ENCODE data around the gene FIS1.

FIS1 gene

DNA sequence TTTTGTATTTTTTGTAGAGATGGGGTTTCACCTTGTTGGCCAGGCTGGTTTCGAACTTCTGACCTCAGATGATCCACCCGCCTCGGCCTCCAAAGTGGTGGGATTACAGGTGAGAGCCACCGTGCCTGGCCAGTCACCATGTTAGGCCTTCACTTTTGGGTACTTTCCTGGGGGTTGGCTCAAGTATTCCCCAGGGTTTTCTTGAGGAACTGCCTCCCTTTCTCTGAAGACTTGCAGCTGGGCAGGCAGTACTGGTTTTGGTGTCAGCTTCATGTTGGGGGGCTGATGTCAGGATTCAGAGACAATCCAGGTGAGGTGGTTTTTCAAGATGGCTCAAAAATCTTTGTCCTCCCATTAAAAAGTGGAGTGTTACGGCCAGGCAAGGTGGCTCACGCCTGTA is 19.2 kb downstream of the FIS1 start:
- Histone ChIP-seq H2BK15ac (replicated peaks; ENCODE audit: low read depth) (no peak overlapping the region), H3K9ac (ENCODE audit: low read length) (no peak overlapping the region), H3K23ac (ENCODE audit: low read length) (no peak overlapping the region), H2AK5ac (ENCODE audit: low read length) (no peak overlapping the region), H3K27ac (ENCODE audit: low read depth, low read length) (no peak overlapping the region), H3K4me1 (ENCODE audit: control insufficient read depth, low read depth, low read length) (no peaks in the 10 kb centered on the region), H3K18ac (ENCODE audit: low read length) (no peak overlapping the region), H3K4ac (ENCODE audit: low read depth, low read length) (no peak overlapping the region), H4K8ac (ENCODE audit: low read depth, low read length) (no peak overlapping the region), H3K56ac (ENCODE audit: low read length) (no peak overlapping the region), H3K79me1 (ENCODE audit: low read length) (peaks cover 1% of the 10 kb centered on the region), H3K79me2 (ENCODE audit: control insufficient read depth, insufficient read depth, low read length) (no peaks in the 10 kb centered on the region), H2BK120ac (ENCODE audit: low read depth, low read length) (no peak overlapping the region), H2BK5ac (ENCODE audit: low read length) (no peak overlapping the region), H3K27me3 (ENCODE audit: insufficient read depth, low read length, poor library complexity) (no peaks in the 10 kb centered on the region), H3K36me3 (ENCODE audit: control insufficient read depth, insufficient read depth, low read length) (peaks cover 4% of the 10 kb centered on the region), H3K4me2 (ENCODE audit: low read length) (no peak overlapping the region), H4K5ac (ENCODE audit: low read length) (no peak overlapping the region), H3K4me3 (ENCODE audit: low read length) (no peak overlapping the region)
- WGBS (ENCODE audit: extremely low coverage, insufficient coverage, low lambda C conversion rate) = no CpG with 5 or more reads among the region's 6 CpGs
- no peak for DNase-seq

DNA sequence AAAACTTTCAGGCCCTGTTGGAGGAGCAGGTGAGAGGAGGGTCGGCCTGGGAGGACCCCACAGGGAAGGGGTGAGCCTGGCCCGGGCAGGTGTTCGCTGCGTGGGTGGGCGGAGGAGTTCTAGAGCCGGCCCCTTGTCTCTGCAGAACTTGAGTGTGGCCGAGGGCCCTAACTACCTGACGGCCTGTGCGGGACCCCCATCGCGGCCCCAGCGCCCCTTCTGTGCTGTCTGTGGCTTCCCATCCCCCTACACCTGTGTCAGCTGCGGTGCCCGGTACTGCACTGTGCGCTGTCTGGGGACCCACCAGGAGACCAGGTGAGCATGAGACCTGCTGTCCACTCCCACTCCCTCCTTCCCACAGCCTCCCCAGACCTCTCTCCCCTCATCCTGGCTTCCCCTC is 21.4 kb downstream of the FIS1 start:
- Histone ChIP-seq H3K4me3 (ENCODE audit: low read length) (no peak overlapping the region), H2BK120ac (ENCODE audit: low read depth, low read length) (no peak overlapping the region), H3K4me1 (ENCODE audit: control insufficient read depth, low read depth, low read length) (no peaks in the 10 kb centered on the region), H3K4me2 (ENCODE audit: low read length) (no peak overlapping the region), H3K9ac (ENCODE audit: low read length) (no peak overlapping the region), H3K23ac (ENCODE audit: low read length) (no peak overlapping the region), H3K36me3 (ENCODE audit: control insufficient read depth, insufficient read depth, low read length) (peaks cover 4% of the 10 kb centered on the region), H2AK5ac (ENCODE audit: low read length) (no peak overlapping the region), H4K8ac (ENCODE audit: low read depth, low read length) (no peak overlapping the region), H3K27ac (ENCODE audit: low read depth, low read length) (no peak overlapping the region), H2BK5ac (ENCODE audit: low read length) (no peak overlapping the region), H3K79me1 (ENCODE audit: low read length) (peaks cover 10% of the 10 kb centered on the region), H3K79me2 (ENCODE audit: control insufficient read depth, insufficient read depth, low read length) (peaks cover 4% of the 10 kb centered on the region), H3K18ac (ENCODE audit: low read length) (no peak overlapping the region), H3K27me3 (ENCODE audit: insufficient read depth, low read length, poor library complexity) (no peaks in the 10 kb centered on the region), H2BK15ac (replicated peaks; ENCODE audit: low read depth) (no peak overlapping the region), H3K4ac (ENCODE audit: low read depth, low read length) (no peak overlapping the region), H3K56ac (ENCODE audit: low read length) (no peak overlapping the region), H4K5ac (ENCODE audit: low read length) (no peak overlapping the region)
- no CpG with 5 or more reads among the region's 15 CpGs for WGBS (ENCODE audit: extremely low coverage, insufficient coverage, low lambda C conversion rate)
- DNase-seq = no peak

DNA sequence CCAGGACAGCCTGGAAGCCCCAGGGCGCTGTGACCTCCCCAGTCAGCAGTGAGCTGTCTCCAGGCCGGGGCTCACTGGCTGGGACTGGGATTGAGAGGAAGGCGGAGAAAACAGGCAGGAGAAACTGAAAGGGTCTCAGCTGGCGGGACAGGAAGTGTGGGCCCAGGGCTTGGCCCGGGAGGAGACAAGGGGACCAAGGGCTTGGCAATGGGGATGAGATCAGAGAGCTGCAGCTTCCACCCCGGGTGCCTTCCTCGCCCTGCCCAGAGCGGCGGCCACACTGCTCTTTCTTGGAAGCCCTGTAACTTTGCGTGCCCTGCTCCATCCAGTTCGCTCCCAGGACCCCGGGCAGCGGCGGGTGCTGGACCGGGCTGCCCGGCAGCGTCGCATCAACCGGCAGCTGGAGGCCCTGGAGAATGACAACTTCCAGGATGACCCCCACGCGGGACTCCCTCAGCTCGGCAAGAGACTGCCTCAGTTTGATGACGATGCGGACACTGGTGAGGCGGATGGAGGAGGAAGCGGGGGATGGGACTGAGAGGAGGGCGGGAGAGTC is 22.5 kb downstream of the FIS1 start:
- no peak overlapping the region for H3K9ac ChIP-seq (ENCODE audit: low read length)
- no peak overlapping the region for H2BK5ac ChIP-seq (ENCODE audit: low read length)
- no peak overlapping the region for H3K4me3 ChIP-seq (ENCODE audit: low read length)
- H3K56ac ChIP-seq (ENCODE audit: low read length) = no peak overlapping the region
- H3K18ac ChIP-seq (ENCODE audit: low read length) = no peak overlapping the region
- DNase-seq = no peak
- H3K4me1 ChIP-seq (ENCODE audit: control insufficient read depth, low read depth, low read length) = no peaks in the 10 kb centered on the region
- no peak overlapping the region for H3K23ac ChIP-seq (ENCODE audit: low read length)
- H2BK15ac ChIP-seq (replicated peaks; ENCODE audit: low read depth) = no peak overlapping the region
- no peak overlapping the region for H3K27ac ChIP-seq (ENCODE audit: low read depth, low read length)
- no peak overlapping the region for H4K8ac ChIP-seq (ENCODE audit: low read depth, low read length)
- no peak overlapping the region for H4K5ac ChIP-seq (ENCODE audit: low read length)
- no peak overlapping the region for H3K4me2 ChIP-seq (ENCODE audit: low read length)
- no peak overlapping the region for H2AK5ac ChIP-seq (ENCODE audit: low read length)
- H3K79me2 ChIP-seq (ENCODE audit: control insufficient read depth, insufficient read depth, low read length) = peaks cover 5% of the 10 kb centered on the region
- H2BK120ac ChIP-seq (ENCODE audit: low read depth, low read length) = no peak overlapping the region
- H3K27me3 ChIP-seq (ENCODE audit: insufficient read depth, low read length, poor library complexity) = no peaks in the 10 kb centered on the region
- H3K36me3 ChIP-seq (ENCODE audit: control insufficient read depth, insufficient read depth, low read length) = peaks cover 4% of the 10 kb centered on the region
- H3K4ac ChIP-seq (ENCODE audit: low read depth, low read length) = no peak overlapping the region
- WGBS (ENCODE audit: extremely low coverage, insufficient coverage, low lambda C conversion rate) = no CpG with 5 or more reads among the region's 27 CpGs
- H3K79me1 ChIP-seq (ENCODE audit: low read length) = peaks cover 11% of the 10 kb centered on the region

DNA sequence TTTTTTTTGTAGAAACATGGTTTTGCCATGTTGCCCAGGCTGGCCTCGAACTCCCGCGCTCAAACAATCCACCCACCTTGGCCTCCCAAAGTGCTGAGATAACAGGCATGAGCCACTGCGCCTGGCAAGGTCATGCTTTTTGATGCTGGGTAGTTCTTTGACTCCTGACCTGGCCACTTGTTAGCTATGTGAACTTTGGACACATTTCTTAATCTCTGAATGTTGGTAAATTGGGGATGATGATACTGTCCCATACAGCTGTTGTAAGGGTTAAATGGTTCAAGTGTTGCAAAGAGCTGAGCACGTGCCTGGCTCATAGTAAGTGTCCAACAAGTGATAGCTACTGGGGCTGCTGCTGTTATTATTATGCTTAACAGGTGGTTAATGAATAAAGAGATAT is 24.6 kb downstream of the FIS1 start:
- H2BK5ac ChIP-seq (ENCODE audit: low read length) = no peak overlapping the region
- H3K23ac ChIP-seq (ENCODE audit: low read length) = no peak overlapping the region
- H4K5ac ChIP-seq (ENCODE audit: low read length) = no peak overlapping the region
- peaks cover 13% of the 10 kb centered on the region for H3K79me1 ChIP-seq (ENCODE audit: low read length)
- peaks cover 2% of the 10 kb centered on the region for H3K36me3 ChIP-seq (ENCODE audit: control insufficient read depth, insufficient read depth, low read length)
- H4K8ac ChIP-seq (ENCODE audit: low read depth, low read length) = no peak overlapping the region
- no peak overlapping the region for H3K4me2 ChIP-seq (ENCODE audit: low read length)
- no peak overlapping the region for H3K18ac ChIP-seq (ENCODE audit: low read length)
- H3K27ac ChIP-seq (ENCODE audit: low read depth, low read length) = no peak overlapping the region
- no peak overlapping the region for H2BK120ac ChIP-seq (ENCODE audit: low read depth, low read length)
- no peak for DNase-seq
- no peak overlapping the region for H3K56ac ChIP-seq (ENCODE audit: low read length)
- no peak overlapping the region for H2BK15ac ChIP-seq (replicated peaks; ENCODE audit: low read depth)
- H3K4me3 ChIP-seq (ENCODE audit: low read length) = no peak overlapping the region
- no CpG with 5 or more reads among the region's 5 CpGs for WGBS (ENCODE audit: extremely low coverage, insufficient coverage, low lambda C conversion rate)
- H3K4me1 ChIP-seq (ENCODE audit: control insufficient read depth, low read depth, low read length) = no peaks in the 10 kb centered on the region
- no peak overlapping the region for H2AK5ac ChIP-seq (ENCODE audit: low read length)
- no peak overlapping the region for H3K4ac ChIP-seq (ENCODE audit: low read depth, low read length)
- no peaks in the 10 kb centered on the region for H3K27me3 ChIP-seq (ENCODE audit: insufficient read depth, low read length, poor library complexity)
- peaks cover 5% of the 10 kb centered on the region for H3K79me2 ChIP-seq (ENCODE audit: control insufficient read depth, insufficient read depth, low read length)
- H3K9ac ChIP-seq (ENCODE audit: low read length) = no peak overlapping the region

DNA sequence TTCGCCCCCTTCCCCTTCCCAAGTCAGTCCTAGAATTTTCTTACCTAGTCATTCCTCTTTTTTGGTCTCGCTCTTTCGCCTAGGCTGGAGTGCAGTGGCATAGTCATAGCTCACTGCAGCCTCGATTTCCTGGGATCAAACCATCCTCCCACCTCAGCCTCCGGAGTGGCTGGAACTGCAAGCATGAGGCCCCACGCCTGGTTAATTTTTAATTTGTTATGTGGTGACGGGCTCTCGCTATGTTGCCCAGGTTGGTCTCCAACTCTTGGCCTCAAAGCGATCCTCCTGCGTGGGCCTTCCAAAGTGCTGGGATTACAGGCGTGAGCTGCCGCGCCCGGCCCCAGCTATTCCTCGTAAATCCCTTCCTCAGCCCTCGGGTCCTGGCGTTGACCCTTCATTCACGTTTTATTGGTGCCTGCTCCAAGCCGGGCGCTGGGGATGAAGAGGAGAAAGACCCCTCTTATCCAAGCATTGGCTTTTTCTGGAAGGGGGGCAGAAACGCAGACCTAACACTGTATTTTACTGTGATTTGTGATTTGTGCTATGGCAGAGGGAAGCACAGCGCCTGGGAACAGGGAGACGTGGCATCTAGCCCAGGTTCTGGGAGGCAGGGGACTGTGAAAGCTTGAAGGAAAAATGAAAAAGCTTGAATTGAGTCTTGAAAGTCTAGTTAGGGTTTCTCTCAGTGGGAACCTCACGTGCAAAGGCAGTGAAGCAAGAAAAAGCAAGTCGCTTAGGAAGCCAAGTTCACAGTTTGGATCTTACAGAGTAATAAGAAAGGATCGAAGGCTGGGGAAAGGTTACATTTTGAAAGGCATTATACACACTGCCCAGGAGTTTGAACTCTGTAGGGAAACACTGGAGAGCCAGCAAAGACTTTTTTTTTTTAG is 26.4 kb downstream of the FIS1 start:
- peaks cover 13% of the 10 kb centered on the region for H3K79me1 ChIP-seq (ENCODE audit: low read length)
- no peak overlapping the region for H2BK15ac ChIP-seq (replicated peaks; ENCODE audit: low read depth)
- H3K4me1 ChIP-seq (ENCODE audit: control insufficient read depth, low read depth, low read length) = no peaks in the 10 kb centered on the region
- no peak for DNase-seq
- peaks cover 5% of the 10 kb centered on the region for H3K79me2 ChIP-seq (ENCODE audit: control insufficient read depth, insufficient read depth, low read length)
- H3K18ac ChIP-seq (ENCODE audit: low read length) = no peak overlapping the region
- H3K9ac ChIP-seq (ENCODE audit: low read length) = peak overlapping the region; percentile 78
- peak overlapping the region; percentile 74 for H3K4me3 ChIP-seq (ENCODE audit: low read length)
- H2AK5ac ChIP-seq (ENCODE audit: low read length) = no peak overlapping the region
- peak overlapping the region; percentile 97 for H3K4me2 ChIP-seq (ENCODE audit: low read length)
- H2BK5ac ChIP-seq (ENCODE audit: low read length) = no peak overlapping the region
- no CpG with 5 or more reads among the region's 26 CpGs for WGBS (ENCODE audit: extremely low coverage, insufficient coverage, low lambda C conversion rate)
- no peak overlapping the region for H3K4ac ChIP-seq (ENCODE audit: low read depth, low read length)
- no peak overlapping the region for H3K23ac ChIP-seq (ENCODE audit: low read length)
- peak overlapping the region; percentile 89 for H3K56ac ChIP-seq (ENCODE audit: low read length)
- H4K5ac ChIP-seq (ENCODE audit: low read length) = no peak overlapping the region
- H3K27me3 ChIP-seq (ENCODE audit: insufficient read depth, low read length, poor library complexity) = no peaks in the 10 kb centered on the region
- no peak overlapping the region for H2BK120ac ChIP-seq (ENCODE audit: low read depth, low read length)
- no peak overlapping the region for H3K27ac ChIP-seq (ENCODE audit: low read depth, low read length)
- H3K36me3 ChIP-seq (ENCODE audit: control insufficient read depth, insufficient read depth, low read length) = no peaks in the 10 kb centered on the region
- H4K8ac ChIP-seq (ENCODE audit: low read depth, low read length) = no peak overlapping the region
